HEK293T (cell line): ENCODE results near the gene CFHR4.
"Not testable (repeated sequence)": the region's sequence is repeated elsewhere in the genome, so short reads cannot be mapped to it uniquely, and the experiment has no call there.

Experiments used
- CTCF ChIA-PET: fragments of 350-600 bp; formaldehyde crosslinking; extraction: SDS; loops from one replicate; lab custom pipeline; 2021; ENCODE audit warnings: antibody characterized with exemption, inconsistent platforms; lab: Yijun Ruan, JAX
- POLR2A ChIA-PET: fragments of 350-600 bp; formaldehyde crosslinking; extraction: SDS; loops from one replicate; lab custom pipeline; 2020; ENCODE audit warnings: antibody characterized with exemption, inconsistent platforms; lab: Yijun Ruan, JAX
- DNase-seq: peaks from one replicate; pipeline ENCODE4 v3.0.0; 2012; ENCODE audit warnings: mixed read lengths; ENCODE audit errors: extremely low spot score
- ARNT ChIP-seq: fragments of 450-650 bp; IDR thresholded peaks from 2 replicates; pipeline ENCODE4 v1.6.1; 2017; ENCODE audit warnings: mild to moderate bottlenecking
- BHLHE40 ChIP-seq: fragments of 450-650 bp; IDR thresholded peaks from 2 replicates; pipeline ENCODE4 v1.6.1; 2016; ENCODE audit warnings: mild to moderate bottlenecking, moderate library complexity, borderline replicate concordance
- CTBP1 ChIP-seq: fragments of 450-650 bp; IDR thresholded peaks from 2 replicates; pipeline ENCODE4 v1.6.1; 2016; ENCODE audit warnings: borderline replicate concordance
- ELF4 ChIP-seq: fragments of 450-650 bp; IDR thresholded peaks from 2 replicates; pipeline ENCODE4 v1.6.1; 2017; ENCODE audit warnings: antibody characterized with exemption
- FOXA1 ChIP-seq: fragments of 450-650 bp; IDR thresholded peaks from 2 replicates; pipeline ENCODE4 v1.6.1; 2016; ENCODE audit warnings: mild to moderate bottlenecking
- FOXK2 ChIP-seq: fragments of 450-650 bp; IDR thresholded peaks from 2 replicates; pipeline ENCODE4 v1.6.1; 2016; ENCODE audit warnings: mild to moderate bottlenecking
- FOXM1 ChIP-seq: fragments of 450-650 bp; IDR thresholded peaks from 2 replicates; pipeline ENCODE4 v1.6.1; 2017; ENCODE audit warnings: mild to moderate bottlenecking, borderline replicate concordance
- HDGF ChIP-seq: fragments of 450-650 bp; IDR thresholded peaks from 2 replicates; pipeline ENCODE4 v1.6.1; 2017; ENCODE audit warnings: antibody characterized with exemption, borderline replicate concordance
- L3MBTL2 ChIP-seq: fragments of 450-650 bp; conservative IDR thresholded peaks from 2 replicates; pipeline ENCODE4 v1.6.1; 2016; ENCODE audit warnings: mild to moderate bottlenecking
- LEF1 ChIP-seq: fragments of 450-650 bp; IDR thresholded peaks from 2 replicates; pipeline ENCODE4 v1.6.1; 2017; ENCODE audit warnings: mild to moderate bottlenecking, borderline replicate concordance
- NFRKB ChIP-seq: fragments of 450-650 bp; IDR thresholded peaks from 2 replicates; pipeline ENCODE4 v1.6.1; 2016; ENCODE audit warnings: mild to moderate bottlenecking, moderate library complexity
- SP1 ChIP-seq: fragments of 450-650 bp; IDR thresholded peaks from 2 replicates; pipeline ENCODE4 v1.6.1; 2017
- SUZ12 ChIP-seq: fragments of 450-650 bp; IDR thresholded peaks from 2 replicates; pipeline ENCODE4 v1.6.1; 2016; ENCODE audit warnings: mild to moderate bottlenecking
- TARDBP ChIP-seq: fragments of 450-650 bp; IDR thresholded peaks from 2 replicates; pipeline ENCODE4 v1.6.1; 2016
- ZNF384 ChIP-seq: fragments of 450-650 bp; IDR thresholded peaks from 2 replicates; pipeline ENCODE4 v1.6.1; 2016
- TF ChIP-seq, protein P1 (sequence below): fragments of 450-650 bp; IDR thresholded peaks from 2 replicates; pipeline ENCODE4 v1.6.1; 2016

Gene CFHR4

DNA sequence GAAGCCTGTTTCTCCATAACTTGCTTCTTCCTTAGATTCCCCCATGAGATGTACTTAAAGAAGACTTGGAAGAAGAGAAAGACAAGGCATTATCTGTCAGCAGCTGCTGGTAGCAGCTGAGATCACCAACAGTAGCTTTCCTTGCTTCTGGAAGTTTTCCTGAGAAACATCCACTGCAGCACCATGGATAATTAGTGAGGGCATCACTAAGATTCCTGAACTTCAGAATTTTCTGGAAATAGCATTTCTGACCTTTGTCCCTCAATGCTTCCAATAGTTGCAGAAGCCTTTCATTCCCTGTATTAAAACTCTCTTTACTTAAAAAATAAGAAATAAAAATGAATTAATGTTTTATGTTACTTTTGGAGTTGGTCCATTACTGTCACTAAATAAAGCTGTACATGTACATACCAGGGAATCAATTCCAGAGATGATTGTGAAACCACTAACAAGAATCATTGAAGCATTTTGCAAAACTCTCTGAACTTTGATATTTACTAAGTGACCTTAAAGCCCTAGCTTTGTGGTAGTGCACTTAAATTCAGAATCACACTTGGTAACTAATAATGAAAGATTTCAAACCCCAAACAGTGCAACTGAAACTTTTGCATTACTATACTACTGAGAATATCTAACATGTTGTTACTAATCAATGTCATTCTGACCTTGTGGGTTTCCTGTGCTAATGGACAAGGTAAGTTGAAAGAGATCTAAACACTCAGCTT lies at the start of gene CFHR4:
TSS of gene CFHR4 (plus strand) at position 538 of the 725 bp plus-strand sequence. CDS start at position 637, 99 bp downstream.
- ChIA-PET POLR2A (no interaction called here), CTCF (no interaction called here)
- no peak for DNase-seq
- TF ChIP-seq CTBP1 = no peak
- TF ChIP-seq, protein P1, sequence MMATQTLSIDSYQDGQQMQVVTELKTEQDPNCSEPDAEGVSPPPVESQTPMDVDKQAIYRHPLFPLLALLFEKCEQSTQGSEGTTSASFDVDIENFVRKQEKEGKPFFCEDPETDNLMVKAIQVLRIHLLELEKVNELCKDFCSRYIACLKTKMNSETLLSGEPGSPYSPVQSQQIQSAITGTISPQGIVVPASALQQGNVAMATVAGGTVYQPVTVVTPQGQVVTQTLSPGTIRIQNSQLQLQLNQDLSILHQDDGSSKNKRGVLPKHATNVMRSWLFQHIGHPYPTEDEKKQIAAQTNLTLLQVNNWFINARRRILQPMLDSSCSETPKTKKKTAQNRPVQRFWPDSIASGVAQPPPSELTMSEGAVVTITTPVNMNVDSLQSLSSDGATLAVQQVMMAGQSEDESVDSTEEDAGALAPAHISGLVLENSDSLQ = no peak
- no peak for TF ChIP-seq HDGF
- TF ChIP-seq FOXK2 = no peak
- no peak for TF ChIP-seq LEF1
- TF ChIP-seq ELF4 = no peak

GRCh38 chr1:196849613-196850492 lies 38.0 kb upstream of the CFHR4 start:
- POLR2A ChIA-PET, DNase-seq, CTCF ChIA-PET: not testable (repeated sequence)

- POLR2A ChIA-PET = no interaction called here
Measured at GRCh38 chr1:196856053-196856452, 31.8 kb upstream of the CFHR4 start.

DNA sequence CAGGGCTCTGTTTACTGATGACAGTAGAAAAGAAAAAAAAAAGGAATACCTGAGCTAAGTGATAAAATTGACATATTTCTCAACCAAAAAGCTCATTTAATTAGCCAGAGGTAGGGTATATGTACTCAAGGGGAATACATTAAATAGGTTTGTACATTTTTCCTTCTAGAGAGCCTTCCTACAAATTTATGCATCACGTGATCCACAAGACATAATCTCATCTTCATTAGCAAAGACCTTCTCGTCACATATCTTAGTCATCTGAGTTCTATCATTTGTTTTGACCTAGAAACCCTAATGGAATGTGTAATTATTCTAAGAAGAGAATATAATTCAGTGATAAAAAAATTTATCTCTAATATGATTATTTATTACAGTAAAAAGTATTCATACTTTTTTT lies 30.7 kb upstream of the CFHR4 start:
- ChIA-PET POLR2A (no interaction called here), CTCF (no interaction called here)
- no peak for DNase-seq
- TF ChIP-seq FOXK2 = no peak
- TF ChIP-seq FOXA1 = no peak
- TF ChIP-seq ARNT = no peak
- TF ChIP-seq ELF4 = no peak
- TF ChIP-seq L3MBTL2 = no peak
- TF ChIP-seq, protein P1 = no peak
- TF ChIP-seq CTBP1 = no peak
- TF ChIP-seq BHLHE40 = no peak
- TF ChIP-seq NFRKB = no peak
- TF ChIP-seq FOXM1 = no peak
- TF ChIP-seq LEF1 = no peak
- TF ChIP-seq HDGF = no peak
- TF ChIP-seq TARDBP = no peak
- TF ChIP-seq ZNF384 = no peak

More at GRCh38 chr1:196856053-196856452, 31.8 kb upstream of the CFHR4 start:
- no peak for DNase-seq
- CTCF ChIA-PET = no interaction called here
- TF ChIP-seq NFRKB (no peak), TARDBP (no peak), ELF4 (no peak), SP1 (no peak), CTBP1 (no peak), L3MBTL2 (no peak)
- TF ChIP-seq, protein P1 = no peak

- DNase-seq = no peak
- TF ChIP-seq FOXK2 = no peak
- no peak for TF ChIP-seq L3MBTL2
- TF ChIP-seq, protein P1 = no peak
- no peak for TF ChIP-seq NFRKB
- no peak for TF ChIP-seq FOXA1
- no peak for TF ChIP-seq FOXM1
- TF ChIP-seq TARDBP = no peak
- no peak for TF ChIP-seq BHLHE40
- no peak for TF ChIP-seq CTBP1
- no peak for TF ChIP-seq HDGF
- no peak for TF ChIP-seq LEF1
- no peak for TF ChIP-seq ZNF384
- TF ChIP-seq ELF4 = no peak
- no peak for TF ChIP-seq SUZ12
- no peak for TF ChIP-seq ARNT
- POLR2A ChIA-PET = no interaction called here
- CTCF ChIA-PET = no interaction called here
Measured at GRCh38 chr1:196858811-196859210, 29.0 kb upstream of the CFHR4 start.
